T47D (cell line): ENCODE measurements around the gene DPYD.
"Not testable (repeated sequence)": the region's sequence is repeated elsewhere in the genome, so short reads cannot be mapped to it uniquely, and the experiment has no call there.

Source experiments
- DNase-seq, 2 experiments: peaks; one replicate each; pipeline versions ENCODE4 v3.0.0 to v3.0.0-alpha.2; 2011 to 2012; ENCODE audit warnings: low read depth in 1 of 2, low spot score in 1 of 2
- JUND ChIP-seq: IDR thresholded peaks from 2 replicates; pipeline ENCODE4 v1.6.1; 2012; ENCODE audit warnings: low read depth
- in situ Hi-C: cut with HindIII; loops from 2 replicates; pipeline ENCODE4 v1.10.0; 2016; ENCODE audit warnings: low sequenced_read_pairs, low pct_unique_long_range_greater_than_20kb

DPYD gene

DNA sequence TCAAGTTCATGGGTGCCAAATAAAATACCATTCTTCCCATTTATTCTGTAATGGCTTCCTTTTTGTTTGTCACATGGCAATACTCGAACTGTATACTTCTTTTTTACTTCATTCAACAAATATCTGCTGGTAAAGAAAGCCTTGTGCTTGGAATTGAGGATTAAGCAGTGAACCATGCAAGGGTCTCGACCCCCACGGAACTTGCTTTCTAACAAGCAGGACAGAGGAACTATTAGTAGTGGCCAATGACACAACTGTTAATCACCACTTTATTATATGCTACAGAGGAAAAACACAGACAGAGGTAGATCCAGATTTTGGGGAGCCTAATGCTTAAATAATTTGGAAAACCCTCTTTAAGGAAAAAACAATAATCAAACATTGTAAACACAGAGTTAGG, 542.2 kb downstream of the DPYD start:
- in situ Hi-C loops, result no loop called here
- no peak for TF ChIP-seq JUND
- no peak for DNase-seq

DNA sequence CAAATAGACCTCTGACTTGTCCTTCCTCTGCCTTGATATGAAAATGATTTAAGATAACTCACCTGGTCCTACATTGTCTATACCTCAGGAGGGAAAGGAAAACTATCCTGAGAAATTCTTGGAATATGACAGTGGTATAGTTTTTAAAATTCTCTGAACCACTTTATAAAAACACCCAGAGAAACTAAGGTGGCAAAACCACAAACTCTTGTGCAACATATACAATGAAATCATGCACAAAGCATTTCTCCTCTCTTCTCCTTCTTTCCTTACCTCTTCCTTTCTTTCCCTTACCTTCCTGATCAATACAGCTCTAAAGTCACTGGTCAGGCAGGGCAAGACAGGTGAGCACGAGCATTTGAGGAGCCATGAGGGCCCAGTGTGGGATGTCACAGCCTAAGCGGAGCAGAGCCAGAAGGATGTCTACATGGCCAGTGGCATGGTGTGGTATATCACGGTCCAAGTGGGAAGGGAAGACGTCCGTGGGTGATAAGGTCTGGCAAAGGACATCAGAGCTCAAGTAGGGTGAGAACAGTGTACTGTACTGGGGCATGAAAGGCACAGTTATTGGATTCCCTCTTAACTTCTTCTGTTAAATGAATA, 543.3 kb downstream of the DPYD start:
- in situ Hi-C loops, result no loop called here

GRCh38 chr1:97373000-97373399, 547.8 kb downstream of the DPYD start:
- DNase-seq, result no peak
- in situ Hi-C loops, result no loop called here
- no peak for TF ChIP-seq JUND

More for the DNA sequence above, 543.3 kb downstream of the DPYD start:
- DNase-seq, result no peak
- no peak for TF ChIP-seq JUND

DNA sequence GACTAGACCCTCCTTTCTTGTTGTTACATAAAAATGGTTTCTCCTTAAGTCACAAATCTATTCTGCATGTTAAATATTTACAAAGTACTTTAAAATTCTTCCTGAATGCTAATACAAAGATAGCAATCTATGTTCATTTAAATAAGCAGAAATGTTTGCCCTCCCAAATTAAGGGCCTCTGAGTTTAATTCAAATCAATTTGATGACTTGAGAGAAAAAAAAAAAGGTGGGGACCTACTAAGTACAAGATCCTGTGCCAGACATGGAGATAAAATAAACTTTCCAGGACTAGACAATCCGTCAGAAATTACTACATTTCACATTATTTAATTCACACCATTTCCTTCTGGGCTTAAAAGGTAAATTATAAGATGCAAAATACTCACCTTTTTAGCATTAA, 548.3 kb downstream of the DPYD start:
- TF ChIP-seq JUND, result no peak
- in situ Hi-C loops, result no loop called here
- DNase-seq, result no peak

DNA sequence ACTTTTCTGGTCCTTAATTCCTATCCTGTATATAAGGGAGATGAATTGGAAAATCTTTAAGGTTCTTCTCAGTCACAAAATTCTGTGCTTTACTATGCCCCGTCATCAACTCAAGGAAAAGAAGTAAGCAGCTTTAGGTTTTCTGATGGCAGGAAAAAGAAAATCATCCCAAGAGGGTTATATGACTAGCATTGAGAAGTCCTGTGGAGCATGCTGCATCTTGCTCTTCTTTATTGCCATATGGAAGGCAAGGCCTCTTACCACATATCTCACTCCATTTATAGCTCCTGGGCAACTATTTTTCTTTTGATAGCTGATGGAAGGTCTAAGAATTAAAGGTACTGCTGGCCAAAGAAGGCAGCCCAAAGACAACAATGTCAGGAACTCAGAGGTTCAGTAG, 552.5 kb downstream of the DPYD start:
- no peak for DNase-seq
- TF ChIP-seq JUND, result no peak
- in situ Hi-C loops, result no loop called here

DNA sequence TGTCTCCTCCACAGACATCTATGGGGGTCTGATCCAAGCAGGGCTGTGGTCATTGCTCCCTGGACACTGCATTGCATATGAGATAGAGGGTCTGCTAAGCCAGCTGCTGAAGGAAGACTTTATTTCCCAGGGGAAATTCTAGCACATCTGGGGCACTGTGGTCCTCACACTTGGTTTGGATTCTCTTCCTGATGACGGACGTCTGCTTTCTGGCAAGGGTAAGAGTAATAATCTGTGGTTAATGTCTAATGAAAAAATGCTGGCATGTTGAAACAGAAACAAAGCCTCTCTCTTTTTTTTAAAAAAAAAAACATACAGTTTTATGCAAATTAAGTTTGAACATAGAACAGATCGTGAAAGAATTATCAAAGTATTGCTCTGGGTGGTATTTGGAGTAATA, 553.9 kb downstream of the DPYD start:
- in situ Hi-C loops, result no loop called here
- DNase-seq, result no peak
- TF ChIP-seq JUND, result no peak

- in situ Hi-C loops, result no loop called here
- no peak for TF ChIP-seq JUND
- no peak for DNase-seq
Measured at GRCh38 chr1:97365026-97365425, 555.8 kb downstream of the DPYD start.

DNA sequence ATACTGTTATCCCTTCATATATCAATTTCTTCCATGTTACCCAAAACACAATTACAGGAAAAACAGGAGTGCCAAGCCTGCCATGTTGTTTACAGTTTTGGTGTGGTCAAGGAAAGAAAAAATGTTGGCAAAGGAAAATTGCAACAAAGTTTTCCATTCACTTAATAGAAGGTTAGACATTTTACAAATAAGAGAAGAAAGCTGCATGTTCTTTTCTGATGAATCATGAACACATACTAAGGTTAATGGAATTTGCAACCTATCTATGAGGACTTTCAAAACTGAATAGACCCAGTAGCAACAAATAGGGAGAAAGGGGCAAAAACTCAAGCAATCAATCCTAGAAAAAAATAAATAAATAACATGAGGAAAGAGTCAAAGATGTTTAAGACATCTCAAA, 556.7 kb downstream of the DPYD start:
- no peak for DNase-seq
- no peak for TF ChIP-seq JUND
- in situ Hi-C loops, result no loop called here

GRCh38 chr1:97356309-97356708, 564.5 kb downstream of the DPYD start:
- in situ Hi-C loops, result no loop called here
- TF ChIP-seq JUND, result no peak
- DNase-seq, result no peak

DNA sequence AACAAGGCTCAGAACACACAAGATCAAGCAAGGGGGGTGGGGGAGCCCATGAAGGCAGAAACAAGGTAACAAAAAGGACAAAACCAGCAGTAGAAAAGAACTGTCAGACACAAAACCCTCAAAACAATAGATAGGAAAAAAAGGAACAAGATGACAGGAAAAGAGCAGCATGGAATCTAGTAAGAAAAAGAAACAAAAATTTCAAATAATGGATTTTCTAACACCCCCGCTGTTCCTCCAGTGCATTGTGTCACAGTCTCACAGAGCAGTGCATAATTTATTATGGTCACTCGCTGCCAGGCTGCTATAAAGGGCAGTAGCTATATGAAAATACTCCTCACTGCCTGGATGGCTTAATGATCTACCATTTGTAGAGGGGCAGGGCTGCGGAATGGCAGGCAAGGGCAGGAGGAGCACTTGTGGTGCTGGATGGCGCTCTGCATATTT, 567.9 kb downstream of the DPYD start:
- in situ Hi-C loops, result no loop called here
- no peak for TF ChIP-seq JUND
- no peak for DNase-seq

- no peak for TF ChIP-seq JUND
- DNase-seq, result no peak
- in situ Hi-C loops, result no loop called here
Measured at GRCh38 chr1:97351846-97352245, 569.0 kb downstream of the DPYD start.

DNA sequence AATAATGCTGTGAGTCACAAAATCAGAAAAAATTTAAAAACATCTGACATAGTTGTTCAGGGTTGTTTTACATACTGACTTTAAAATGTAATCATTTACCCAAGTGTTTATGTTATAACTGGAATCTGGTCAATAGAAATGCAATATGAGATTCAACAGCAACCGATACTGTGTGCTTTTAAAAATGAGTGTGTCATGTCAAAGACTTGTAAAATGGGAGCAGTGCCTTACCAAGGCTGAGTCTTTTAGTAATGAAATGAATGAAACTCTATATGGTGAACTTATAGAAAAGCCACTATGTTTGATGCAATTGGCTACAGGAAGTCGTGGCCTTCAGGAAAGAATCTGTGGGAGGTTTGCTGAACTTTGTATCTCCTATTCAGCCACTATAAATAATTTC, 570.2 kb downstream of the DPYD start:
- TF ChIP-seq JUND, result no peak
- DNase-seq, result no peak
- in situ Hi-C loops, result no loop called here

DNA sequence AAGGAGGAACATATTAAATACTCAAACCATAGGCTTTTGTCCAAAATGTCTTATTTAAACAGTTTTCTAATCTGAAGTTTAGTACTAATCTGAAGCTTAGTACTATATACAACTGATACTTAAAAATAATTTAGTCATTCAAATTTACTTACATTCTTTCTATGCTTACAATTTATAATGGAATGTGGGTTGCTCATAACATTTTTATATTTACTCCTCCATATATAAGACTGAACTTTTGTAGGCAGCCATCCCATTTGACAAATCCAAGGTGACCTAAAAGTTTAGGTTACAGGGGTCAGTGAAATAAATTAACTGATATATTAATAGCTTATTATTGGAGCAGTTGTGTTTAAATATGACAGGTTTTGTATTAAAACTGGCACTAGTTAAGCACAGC, 570.6 kb downstream of the DPYD start:
- TF ChIP-seq JUND, result no peak
- in situ Hi-C loops, result no loop called here
- no peak for DNase-seq

GRCh38 chr1:97349794-97350193, 571.0 kb downstream of the DPYD start:
- in situ Hi-C loops, DNase-seq: not testable (repeated sequence)
